ENCODE measurements around the gene PPP4C.

- peak; percentile 34 to 64 (median 40) for TF ChIP-seq CTCF (IDR thresholded peaks at IDR 0.05; ENCODE audit: control extremely low read depth in 1 of 3, insufficient read depth in 1 of 3, low read depth in 1 of 3, low read length in 3 of 3)
- TF ChIP-seq ZNF274 (IDR thresholded peaks at IDR 0.05; ENCODE audit: borderline replicate concordance, extremely low read depth, low read length), result no peak
- no peak for TF ChIP-seq EZH2 (IDR thresholded peaks at IDR 0.05; ENCODE audit: low read depth, low read length, severe bottlenecking)
- no peak for TF ChIP-seq RNF2 (IDR thresholded peaks at IDR 0.05; ENCODE audit: borderline replicate concordance, low read depth, low read length, missing control alignments, poor library complexity, severe bottlenecking)
- TF ChIP-seq EP300 (IDR thresholded peaks at IDR 0.05; ENCODE audit: borderline replicate concordance in 1 of 2, low read depth in 2 of 2, low read length in 2 of 2), result no peak
- no peak for TF ChIP-seq GTF2F1 (IDR thresholded peaks at IDR 0.05; ENCODE audit: borderline replicate concordance, low read depth, low read length)
- TF ChIP-seq TBP (IDR thresholded peaks at IDR 0.05; ENCODE audit: low read depth, low read length), result no peak
- no peak for TF ChIP-seq CHD2 (IDR thresholded peaks at IDR 0.05; ENCODE audit: low read length)
- TF ChIP-seq RXRA (IDR thresholded peaks at IDR 0.05; ENCODE audit: insufficient read depth, low read depth, low read length), result no peak
- 0 out of 3 replicates have a peak, but pooled peaks of 1 of the 2 experiments have one; percentile 32 for TF ChIP-seq POLR2A (IDR thresholded peaks at IDR 0.05; ENCODE audit: control extremely low read depth in 1 of 2, low read depth in 2 of 2, low read length in 2 of 2)
- no peak for TF ChIP-seq RFX5 (IDR thresholded peaks at IDR 0.05; ENCODE audit: borderline replicate concordance, low read depth, low read length)
- no peak for TF ChIP-seq CREB1 (IDR thresholded peaks at IDR 0.05)
- no peak for TF ChIP-seq RBBP5 (IDR thresholded peaks at IDR 0.05; ENCODE audit: borderline replicate concordance, low read depth, low read length)
These were observed 6.8 kb upstream of the PPP4C start for GRCh38 chr16:30068750-30069610.
